Mesenteric fat pad (tissue), 1 donor: ENCODE results near the gene ARSH. TPM values are rescaled to one million over a fixed set of nuclear protein-coding genes. Genes with fewer than 3 reads are reported as not detected.
"Not testable (repeated sequence)": the region's sequence is repeated elsewhere in the genome, so short reads cannot be mapped to it uniquely, and the experiment has no call there.

Experiments used
- DNase-seq: peaks from one replicate; pipeline ENCODE4 v3.0.0-alpha.2; 2020; ENCODE audit warnings: low spot score
- total RNA-seq: library from RNA; stranded (reverse); fragmentation: NEBNext Ultra II Directional; extraction: Animal tissue kit (Norgen Biotek cat#: 25700); gene quantifications from one replicate; pipeline ENCODE4 v1.2.1, GENCODE V29; 2021
- donor health status: DM: yes; HTN: yes; CAD: no.

The ARSH gene
- total RNA-seq, 1 donor from 2014 or later, result not detected

DNA sequence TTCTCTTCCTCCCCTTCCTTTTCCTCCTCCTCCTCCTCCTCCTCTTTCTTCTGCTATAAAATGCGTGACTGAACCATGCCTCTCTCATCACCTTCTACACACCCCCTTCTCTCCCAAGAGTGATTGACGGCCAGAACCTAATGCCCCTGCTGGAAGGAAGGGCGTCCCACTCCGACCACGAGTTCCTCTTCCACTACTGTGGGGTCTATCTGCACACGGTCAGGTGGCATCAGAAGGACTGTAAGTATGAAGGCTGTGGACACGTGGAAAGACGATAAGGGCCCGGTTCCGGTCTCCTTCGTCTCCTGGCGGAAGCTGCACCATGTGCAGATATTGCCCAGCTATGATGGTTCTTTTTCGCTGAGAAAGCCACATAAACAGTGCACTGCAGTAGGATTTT lies 22.8 kb downstream of the ARSH start:
- DNase-seq, result no peak

DNA sequence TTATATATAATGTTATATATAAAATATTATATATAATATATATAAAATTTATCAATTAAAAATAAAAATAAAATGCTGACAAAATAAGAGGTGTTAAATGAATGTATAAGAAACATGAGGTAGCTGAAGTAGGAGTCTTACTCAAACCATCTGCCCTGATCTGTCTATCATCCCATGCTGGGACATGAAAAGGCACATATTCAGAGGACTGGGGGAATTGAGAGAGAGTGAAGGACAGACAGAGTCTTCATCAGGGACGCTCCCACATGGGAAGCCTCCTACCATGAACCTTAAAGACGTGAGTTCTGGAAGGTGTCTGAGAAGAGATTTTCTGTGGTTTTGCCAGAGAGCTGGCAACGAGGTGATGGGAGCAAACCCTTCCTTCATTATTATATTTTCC lies 30.9 kb downstream of the ARSH start:
- DNase-seq, result no peak

DNA sequence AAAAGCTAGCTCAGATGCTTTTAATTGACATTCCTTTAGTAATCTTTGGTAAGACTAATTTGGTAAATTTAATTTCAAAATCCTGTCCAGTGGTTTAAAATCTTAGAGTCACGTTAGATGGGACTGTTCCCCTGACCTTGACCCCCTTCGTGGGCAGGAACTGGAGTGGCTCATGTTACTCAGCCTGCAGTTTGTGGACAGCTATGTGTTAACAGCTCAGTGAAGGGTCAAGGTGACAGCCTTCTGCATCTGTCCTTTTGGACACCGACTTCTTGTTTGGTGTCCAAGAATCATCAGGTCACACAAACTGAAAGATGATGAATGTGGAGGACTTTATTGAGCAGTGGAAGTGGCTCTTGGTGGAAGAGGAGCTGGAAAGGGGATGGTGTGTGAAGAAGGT lies 37.9 kb downstream of the ARSH start:
- DNase-seq, result no peak

DNA sequence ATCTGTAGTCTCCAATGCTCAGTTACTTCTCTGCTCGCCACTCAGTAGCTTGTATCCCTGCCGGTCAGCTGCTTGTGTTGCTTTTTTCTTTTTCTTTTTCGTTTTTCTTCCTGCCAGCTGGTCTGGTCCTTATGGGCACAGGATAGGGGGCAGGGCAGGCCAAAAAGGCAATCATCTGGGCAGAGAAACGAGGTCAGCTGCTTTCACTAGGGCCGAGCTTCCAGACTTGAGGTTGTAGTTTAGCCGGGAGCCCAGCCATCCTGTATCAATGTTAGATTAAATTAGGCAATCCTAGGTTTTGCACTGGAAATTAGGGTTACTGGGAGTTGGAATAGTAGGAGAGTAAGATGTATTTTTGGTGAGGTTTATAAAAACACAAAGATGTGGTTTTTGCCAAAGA lies 38.3 kb downstream of the ARSH start:
- DNase-seq, result no peak

GRCh38 chrX:3046253-3047240 lies 40.2 kb downstream of the ARSH start:
- DNase-seq, result no peak

- DNase-seq, result not testable (repeated sequence)
Observed at GRCh38 chrX:3050523-3051175, 44.3 kb downstream of the ARSH start.

- no peak for DNase-seq
Observed at GRCh38 chrX:3052860-3053259, 46.5 kb downstream of the ARSH start.

- no peak for DNase-seq
Observed at GRCh38 chrX:3066555-3066954, 60.2 kb downstream of the ARSH start.

DNA sequence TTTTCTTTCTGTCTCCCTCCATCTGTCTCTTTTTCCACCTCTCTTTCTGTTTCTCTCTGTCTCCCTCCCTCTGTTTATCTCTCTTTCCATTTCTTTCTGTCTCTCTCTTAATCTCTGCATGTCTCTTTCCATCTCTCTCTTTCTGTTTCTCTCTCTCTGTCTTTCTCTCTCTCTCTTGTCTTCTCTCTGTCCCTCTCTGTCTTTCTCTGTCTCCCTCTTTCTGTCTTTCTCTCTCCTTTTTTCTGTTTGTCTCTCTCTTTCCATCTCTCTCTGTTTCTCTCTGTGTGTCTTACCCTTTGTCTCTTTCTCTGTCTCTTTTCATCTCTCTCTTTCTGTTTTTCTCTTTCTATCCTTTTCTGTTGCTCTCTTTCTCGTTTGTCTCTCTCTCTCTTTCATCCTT lies 69.6 kb downstream of the ARSH start:
- DNase-seq, result no peak

GRCh38 chrX:3076416-3076991 lies 70.2 kb downstream of the ARSH start:
- no peak for DNase-seq

Other genes starting within 250 kb of the ARSH start
- gene GYG2, start 177.6 kb upstream of the ARSH start, total RNA-seq, result 377 TPM
- 33.0 TPM for gene ARSD, start 77.2 kb upstream of the ARSH start, total RNA-seq
- gene ARSF, start 34.9 kb downstream of the ARSH start, total RNA-seq, result not detected